Gastrocnemius medialis (tissue), 4 donors: ENCODE data around the gene GTF2H2C.

Experiments used
- POLR2A ChIP-seq, 2 donors: fragments of 450-650 bp; IDR thresholded peaks; one replicate each; pipeline ENCODE4 v1.6.1; 2017; ENCODE audit warnings: antibody characterized with exemption in 2 of 2, mild to moderate bottlenecking in 2 of 2, moderate library complexity in 2 of 2
- TF ChIP-seq, protein P1 (sequence below), 5 experiments: fragments of 450-650 bp in 3 of 5; fragments of 200-600 bp in 2 of 5; sonication (generic) in 2 of 5; IDR thresholded peaks in 4 of 5; conservative IDR thresholded peaks in 1 of 5; 1 replicate in 4 of 5; 2 replicates in 1 of 5; pipeline ENCODE4 v1.5.1; 2016 to 2019; ENCODE audit warnings: antibody characterized with exemption in 5 of 5, mild to moderate bottlenecking in 3 of 5, moderate library complexity in 3 of 5

GRCh38 chr5:69528035-69528434 is 32.0 kb upstream of the GTF2H2C start:
- TF ChIP-seq, protein P1, sequence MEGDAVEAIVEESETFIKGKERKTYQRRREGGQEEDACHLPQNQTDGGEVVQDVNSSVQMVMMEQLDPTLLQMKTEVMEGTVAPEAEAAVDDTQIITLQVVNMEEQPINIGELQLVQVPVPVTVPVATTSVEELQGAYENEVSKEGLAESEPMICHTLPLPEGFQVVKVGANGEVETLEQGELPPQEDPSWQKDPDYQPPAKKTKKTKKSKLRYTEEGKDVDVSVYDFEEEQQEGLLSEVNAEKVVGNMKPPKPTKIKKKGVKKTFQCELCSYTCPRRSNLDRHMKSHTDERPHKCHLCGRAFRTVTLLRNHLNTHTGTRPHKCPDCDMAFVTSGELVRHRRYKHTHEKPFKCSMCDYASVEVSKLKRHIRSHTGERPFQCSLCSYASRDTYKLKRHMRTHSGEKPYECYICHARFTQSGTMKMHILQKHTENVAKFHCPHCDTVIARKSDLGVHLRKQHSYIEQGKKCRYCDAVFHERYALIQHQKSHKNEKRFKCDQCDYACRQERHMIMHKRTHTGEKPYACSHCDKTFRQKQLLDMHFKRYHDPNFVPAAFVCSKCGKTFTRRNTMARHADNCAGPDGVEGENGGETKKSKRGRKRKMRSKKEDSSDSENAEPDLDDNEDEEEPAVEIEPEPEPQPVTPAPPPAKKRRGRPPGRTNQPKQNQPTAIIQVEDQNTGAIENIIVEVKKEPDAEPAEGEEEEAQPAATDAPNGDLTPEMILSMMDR (IDR thresholded peaks at IDR 0.05 in 4 of 5, conservative IDR thresholded peaks at IDR 0.05 in 1 of 5), result no peak
- TF ChIP-seq POLR2A (IDR thresholded peaks at IDR 0.05), result no peak
